ENCODE results near the gene PARVG. TPM values are rescaled to one million over a fixed set of nuclear protein-coding genes. Genes with fewer than 3 reads are reported as not detected.
"Not testable (repeated sequence)": the region's sequence is repeated elsewhere in the genome, so short reads cannot be mapped to it uniquely, and the experiment has no call there.

Gene PARVG
- total and polyA plus RNA-seq, 2 experiments from 2014 or later: not detected

DNA sequence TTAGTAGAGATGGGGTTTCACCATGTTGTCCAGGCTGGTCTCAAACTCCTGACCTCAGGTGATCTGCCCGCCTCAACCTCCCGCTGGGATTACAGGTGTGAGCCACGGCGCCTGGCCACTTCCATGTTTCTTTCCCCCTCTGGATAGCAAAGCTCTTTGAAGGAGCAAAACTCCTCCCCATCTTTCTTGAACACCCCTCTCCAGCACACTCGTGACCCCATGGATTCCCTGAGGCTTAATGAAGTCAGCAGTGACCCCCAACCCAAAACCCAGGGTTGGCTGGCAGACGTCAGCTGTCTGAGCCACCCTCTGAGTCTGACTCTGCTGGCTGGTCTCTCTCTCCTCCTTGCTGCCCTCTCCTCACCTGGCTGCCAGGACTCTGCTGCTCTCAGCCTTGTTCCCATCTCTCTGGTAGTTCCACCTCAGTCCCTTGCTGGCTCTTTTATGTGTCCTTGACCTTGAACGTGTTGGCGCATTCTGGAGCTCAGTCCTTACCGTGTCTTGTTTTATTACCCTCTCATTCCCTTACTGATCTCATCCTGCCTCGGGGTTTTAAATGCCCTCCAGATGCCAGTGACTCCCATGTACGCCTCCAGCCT, 44.5 kb downstream of the PARVG start:
- Histone ChIP-seq H3F3A (ENCODE audit: insufficient read depth) (no peaks in the 10 kb centered on the region), H2AFZ (no peak overlapping the region), H4K20me1 (ENCODE audit: insufficient read depth) (no peaks in the 10 kb centered on the region), H3K4me3 (no peak overlapping the region), H3K9ac (no peak overlapping the region), H3K27me3 (replicated peaks; ENCODE audit: insufficient read depth) (peaks cover 26% of the 10 kb centered on the region), H3K27ac (no peak overlapping the region), H3K9me2 (ENCODE audit: insufficient read depth) (no peaks in the 10 kb centered on the region), H3K36me3 (ENCODE audit: low read depth) (no peaks in the 10 kb centered on the region), H3K79me2 (ENCODE audit: insufficient read depth) (no peaks in the 10 kb centered on the region), H3K4me1 (ENCODE audit: insufficient read depth) (no peaks in the 10 kb centered on the region), H3K9me3 (ENCODE audit: low read depth) (no peaks in the 10 kb centered on the region), H3K4me2 (ENCODE audit: unreplicated experiment) (no peak overlapping the region)
- DNase-seq: no peak
- 26 to 29% methylated on average over 11 of the region's 11 CpGs for WGBS, 2 experiments (ENCODE audit: low coverage in 1 of 2, low lambda C conversion rate in 2 of 2, missing lambda C conversion rate in 2 of 2)
- no peak for TF ChIP-seq EZH2phosphoT487 (IDR thresholded peaks at IDR 0.05; ENCODE audit: insufficient read depth, low read depth)
- TF ChIP-seq EZH2 (IDR thresholded peaks at IDR 0.05; ENCODE audit: insufficient read depth, poor library complexity, severe bottlenecking): no peak
- in situ Hi-C loops (cut with MboI): no loop called here

DNA sequence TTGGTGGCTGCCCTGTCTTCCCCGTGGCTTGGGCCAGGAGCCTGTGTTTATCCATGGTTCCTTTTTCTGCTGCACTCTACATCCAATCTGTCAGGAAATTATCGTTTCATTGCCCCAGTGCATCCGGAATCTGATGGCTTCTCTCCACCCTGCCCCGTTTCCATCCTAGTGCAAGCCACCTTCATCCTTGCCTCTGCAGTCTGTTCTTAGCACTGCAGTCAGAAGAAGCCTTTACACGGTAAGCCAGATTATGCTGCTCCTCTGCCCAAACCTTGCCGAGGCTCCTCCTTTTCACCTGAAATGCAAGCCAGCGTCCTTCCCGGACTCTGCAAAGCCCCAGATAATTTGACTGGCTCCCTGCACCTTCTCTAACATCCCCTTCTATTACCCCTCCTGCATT, 45.1 kb downstream of the PARVG start:
- WGBS, 2 experiments (ENCODE audit: low coverage in 1 of 2, low lambda C conversion rate in 2 of 2, missing lambda C conversion rate in 2 of 2): 10 to 14% methylated on average over 8 of the region's 8 CpGs
- no peak overlapping the region for H3K4me3 ChIP-seq
- H3K27me3 ChIP-seq (replicated peaks; ENCODE audit: insufficient read depth): peaks cover 26% of the 10 kb centered on the region
- no peak overlapping the region for H2AFZ ChIP-seq
- TF ChIP-seq EZH2phosphoT487 (IDR thresholded peaks at IDR 0.05; ENCODE audit: insufficient read depth, low read depth) (no peak), EZH2 (IDR thresholded peaks at IDR 0.05; ENCODE audit: insufficient read depth, poor library complexity, severe bottlenecking) (no peak)
- H3K27ac ChIP-seq: no peak overlapping the region
- no peak overlapping the region for H3K9ac ChIP-seq
- DNase-seq: no peak
- no peaks in the 10 kb centered on the region for H4K20me1 ChIP-seq (ENCODE audit: insufficient read depth)
- no peaks in the 10 kb centered on the region for H3K9me3 ChIP-seq (ENCODE audit: low read depth)
- no peaks in the 10 kb centered on the region for H3F3A ChIP-seq (ENCODE audit: insufficient read depth)
- H3K79me2 ChIP-seq (ENCODE audit: insufficient read depth): no peaks in the 10 kb centered on the region
- H3K4me2 ChIP-seq (ENCODE audit: unreplicated experiment): no peak overlapping the region
- no peaks in the 10 kb centered on the region for H3K9me2 ChIP-seq (ENCODE audit: insufficient read depth)
- no peaks in the 10 kb centered on the region for H3K4me1 ChIP-seq (ENCODE audit: insufficient read depth)
- in situ Hi-C loops (cut with MboI): no loop called here
- H3K36me3 ChIP-seq (ENCODE audit: low read depth): no peaks in the 10 kb centered on the region

DNA sequence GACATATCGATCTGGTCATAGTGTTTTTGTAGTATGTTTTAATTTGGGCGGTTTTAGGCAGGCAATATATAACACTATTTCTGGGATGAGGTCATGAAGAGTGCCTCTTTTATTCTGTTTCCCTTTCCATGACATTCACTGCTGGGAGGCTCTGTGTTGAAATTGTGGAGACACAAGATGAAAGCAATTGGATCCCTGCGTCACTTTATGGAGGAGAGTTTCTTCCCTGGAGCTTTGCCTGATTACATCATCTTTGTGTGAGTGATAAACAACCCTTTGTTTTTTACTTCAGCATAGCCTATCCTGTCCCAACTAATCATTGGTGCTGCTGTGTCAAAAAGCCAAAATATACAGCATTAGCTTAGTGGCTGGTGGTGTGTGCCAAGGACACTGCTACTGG, 48.6 kb downstream of the PARVG start:
- DNase-seq: no peak
- no peak overlapping the region for H3K4me2 ChIP-seq (ENCODE audit: unreplicated experiment)
- no peak overlapping the region for H2AFZ ChIP-seq
- no peaks in the 10 kb centered on the region for H3K9me3 ChIP-seq (ENCODE audit: low read depth)
- no peak overlapping the region for H3K27ac ChIP-seq
- no peaks in the 10 kb centered on the region for H4K20me1 ChIP-seq (ENCODE audit: insufficient read depth)
- no peak overlapping the region for H3K4me3 ChIP-seq
- H3K9ac ChIP-seq: no peak overlapping the region
- no peaks in the 10 kb centered on the region for H3F3A ChIP-seq (ENCODE audit: insufficient read depth)
- H3K4me1 ChIP-seq (ENCODE audit: insufficient read depth): no peaks in the 10 kb centered on the region
- H3K36me3 ChIP-seq (ENCODE audit: low read depth): no peaks in the 10 kb centered on the region
- 19 to 24% methylated on average over 3 of the region's 3 CpGs for WGBS, 2 experiments (ENCODE audit: low coverage in 1 of 2, low lambda C conversion rate in 2 of 2, missing lambda C conversion rate in 2 of 2)
- TF ChIP-seq EZH2phosphoT487 (IDR thresholded peaks at IDR 0.05; ENCODE audit: insufficient read depth, low read depth) (no peak), EZH2 (IDR thresholded peaks at IDR 0.05; ENCODE audit: insufficient read depth, poor library complexity, severe bottlenecking) (no peak)
- H3K27me3 ChIP-seq (replicated peaks; ENCODE audit: insufficient read depth): peaks cover 11% of the 10 kb centered on the region
- H3K9me2 ChIP-seq (ENCODE audit: insufficient read depth): no peaks in the 10 kb centered on the region
- in situ Hi-C loops (cut with MboI): no loop called here
- H3K79me2 ChIP-seq (ENCODE audit: insufficient read depth): no peaks in the 10 kb centered on the region

DNA sequence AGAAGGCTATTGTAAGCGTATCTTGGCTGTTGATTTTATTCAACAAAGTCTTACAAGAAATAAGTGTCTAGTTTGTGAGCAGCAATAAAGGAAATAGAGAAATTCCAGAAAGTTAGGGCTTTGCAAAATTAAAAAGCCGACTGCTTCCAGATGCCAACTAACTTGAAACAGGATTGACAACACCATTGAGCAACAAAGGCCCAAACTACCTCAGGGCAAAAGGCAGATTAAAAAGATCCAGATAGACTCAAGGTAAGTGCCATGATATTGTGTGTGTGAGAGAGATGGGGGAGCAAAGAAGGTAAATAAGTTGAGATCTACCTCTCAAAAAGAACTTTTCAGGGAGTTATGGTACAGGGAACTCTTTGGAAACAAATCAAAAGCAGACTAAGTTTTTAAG, 49.1 kb downstream of the PARVG start:
- H3K27ac ChIP-seq: no peak overlapping the region
- no peak overlapping the region for H3K4me3 ChIP-seq
- H3K27me3 ChIP-seq (replicated peaks; ENCODE audit: insufficient read depth): peaks cover 11% of the 10 kb centered on the region
- H4K20me1 ChIP-seq (ENCODE audit: insufficient read depth): no peaks in the 10 kb centered on the region
- WGBS, 2 experiments (ENCODE audit: low coverage in 1 of 2, low lambda C conversion rate in 2 of 2, missing lambda C conversion rate in 2 of 2): 17 to 21% methylated on average over 2 of the region's 2 CpGs
- no peaks in the 10 kb centered on the region for H3K36me3 ChIP-seq (ENCODE audit: low read depth)
- H3K9me2 ChIP-seq (ENCODE audit: insufficient read depth): no peaks in the 10 kb centered on the region
- no peak for DNase-seq
- TF ChIP-seq EZH2 (IDR thresholded peaks at IDR 0.05; ENCODE audit: insufficient read depth, poor library complexity, severe bottlenecking) (no peak), EZH2phosphoT487 (IDR thresholded peaks at IDR 0.05; ENCODE audit: insufficient read depth, low read depth) (no peak)
- H2AFZ ChIP-seq: no peak overlapping the region
- H3K4me1 ChIP-seq (ENCODE audit: insufficient read depth): no peaks in the 10 kb centered on the region
- in situ Hi-C loops (cut with MboI): no loop called here
- H3K4me2 ChIP-seq (ENCODE audit: unreplicated experiment): no peak overlapping the region
- H3K9ac ChIP-seq: no peak overlapping the region
- no peaks in the 10 kb centered on the region for H3K9me3 ChIP-seq (ENCODE audit: low read depth)
- no peaks in the 10 kb centered on the region for H3F3A ChIP-seq (ENCODE audit: insufficient read depth)
- no peaks in the 10 kb centered on the region for H3K79me2 ChIP-seq (ENCODE audit: insufficient read depth)

DNA sequence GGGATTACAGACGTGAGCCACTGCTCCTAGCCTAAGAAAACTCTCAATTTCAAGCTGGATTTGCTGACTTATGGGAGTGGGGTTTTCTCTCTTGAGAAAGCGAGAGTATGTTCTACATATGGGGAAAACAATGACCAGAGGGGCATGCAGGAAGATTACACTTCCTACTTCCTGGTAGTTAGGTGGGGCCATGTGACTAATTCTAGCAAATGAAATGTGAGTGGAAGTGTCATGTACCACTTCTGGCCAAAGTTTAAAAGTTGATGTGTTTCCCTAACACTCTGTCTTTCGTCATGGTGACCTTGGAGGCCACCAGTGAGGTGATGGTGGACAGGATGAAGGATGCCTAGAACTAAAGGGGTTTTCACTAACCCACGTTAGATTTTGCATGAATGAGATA, 50.5 kb downstream of the PARVG start:
- no peaks in the 10 kb centered on the region for H4K20me1 ChIP-seq (ENCODE audit: insufficient read depth)
- no peaks in the 10 kb centered on the region for H3K9me2 ChIP-seq (ENCODE audit: insufficient read depth)

DNA sequence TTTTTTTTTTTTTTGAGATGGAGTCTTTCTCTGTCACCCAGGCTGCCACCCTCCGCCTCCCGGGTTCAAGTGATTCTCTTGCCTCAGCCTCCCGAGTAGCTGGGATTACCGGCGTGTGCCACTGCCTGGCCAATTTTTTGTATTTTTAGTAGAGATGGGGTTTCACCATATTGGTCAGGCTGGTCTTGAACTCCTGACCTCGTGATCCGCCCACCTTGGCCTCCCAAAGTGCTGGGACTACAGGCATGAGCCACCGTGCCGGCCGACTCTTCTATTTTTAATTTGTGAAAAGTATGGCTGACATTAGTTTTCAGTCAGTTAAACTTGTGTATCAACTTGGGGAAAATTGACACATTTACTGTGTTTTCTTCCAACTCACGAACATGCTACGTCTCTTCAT, 53.6 kb downstream of the PARVG start:
- in situ Hi-C loops (cut with MboI); H3K9ac ChIP-seq; H3K4me3 ChIP-seq; H3K27me3 ChIP-seq (replicated peaks; ENCODE audit: insufficient read depth); H4K20me1 ChIP-seq (ENCODE audit: insufficient read depth); H3K4me2 ChIP-seq (ENCODE audit: unreplicated experiment); H3K9me3 ChIP-seq (ENCODE audit: low read depth); H3K27ac ChIP-seq; H3F3A ChIP-seq (ENCODE audit: insufficient read depth); H3K36me3 ChIP-seq (ENCODE audit: low read depth); DNase-seq; H3K4me1 ChIP-seq (ENCODE audit: insufficient read depth); H2AFZ ChIP-seq; H3K79me2 ChIP-seq (ENCODE audit: insufficient read depth); H3K9me2 ChIP-seq (ENCODE audit: insufficient read depth): not testable (repeated sequence)
- WGBS, 2 experiments (ENCODE audit: low coverage in 1 of 2, low lambda C conversion rate in 2 of 2, missing lambda C conversion rate in 2 of 2): 90 to 91% methylated on average over 12 of the region's 12 CpGs

More for the DNA sequence above, 50.5 kb downstream of the PARVG start:
- H3K27me3 ChIP-seq (replicated peaks; ENCODE audit: insufficient read depth): no peaks in the 10 kb centered on the region
- TF ChIP-seq EZH2phosphoT487 (IDR thresholded peaks at IDR 0.05; ENCODE audit: insufficient read depth, low read depth): no peak
- TF ChIP-seq EZH2 (IDR thresholded peaks at IDR 0.05; ENCODE audit: insufficient read depth, poor library complexity, severe bottlenecking): no peak
- H3K4me2 ChIP-seq (ENCODE audit: unreplicated experiment): no peak overlapping the region
- no peaks in the 10 kb centered on the region for H3K4me1 ChIP-seq (ENCODE audit: insufficient read depth)
- no peak overlapping the region for H3K27ac ChIP-seq
- H3K9me3 ChIP-seq (ENCODE audit: low read depth): no peaks in the 10 kb centered on the region
- 73 to 84% methylated on average over 4 of the region's 4 CpGs for WGBS, 2 experiments (ENCODE audit: low coverage in 1 of 2, low lambda C conversion rate in 2 of 2, missing lambda C conversion rate in 2 of 2)
- H3K4me3 ChIP-seq: no peak overlapping the region
- H3K9ac ChIP-seq: no peak overlapping the region
- no peaks in the 10 kb centered on the region for H3F3A ChIP-seq (ENCODE audit: insufficient read depth)
- H3K36me3 ChIP-seq (ENCODE audit: low read depth): no peaks in the 10 kb centered on the region
- no peak for DNase-seq
- in situ Hi-C loops (cut with MboI): no loop called here
- no peaks in the 10 kb centered on the region for H3K79me2 ChIP-seq (ENCODE audit: insufficient read depth)
- no peak overlapping the region for H2AFZ ChIP-seq

All from GM23248 (cell line).